Brain microvascular endothelial cell (primary cell): ENCODE measurements around the gene KIF1B.

Experiments
- DNase-seq: peaks from one replicate; pipeline ENCODE4 v3.0.0-alpha.2; 2020
- H3K27ac ChIP-seq: fragments of 250-450 bp; sonication (Bioruptor Pico); 2 replicates; pipeline ENCODE4 v1.5.1; 2020; ENCODE audit warnings: mild to moderate bottlenecking, moderate library complexity
- H3K27me3 ChIP-seq: fragments of 250-450 bp; sonication (Bioruptor Pico); replicated peaks from 2 replicates; pipeline ENCODE4 v1.5.1; 2020; ENCODE audit warnings: mild to moderate bottlenecking
- H3K36me3 ChIP-seq: fragments of 250-450 bp; sonication (Bioruptor Pico); replicated peaks from 2 replicates; pipeline ENCODE4 v1.5.1; 2020; ENCODE audit warnings: mild to moderate bottlenecking
- H3K4me3 ChIP-seq: 2 replicates; pipeline ENCODE4 v1.5.1; 2011; ENCODE audit warnings: low read depth, mild to moderate bottlenecking, control low read depth, low read length, moderate library complexity
- in situ Hi-C: cut with HindIII; loops from 2 replicates; pipeline ENCODE4 v1.10.0; 2017; ENCODE audit warnings: low sequenced_read_pairs, low pct_ligation_motif_present
- TF ChIP-seq, protein P1 (sequence below): IDR thresholded peaks from 2 replicates; pipeline ENCODE4 v1.5.1; 2011; ENCODE audit warnings: low read depth, mild to moderate bottlenecking, moderate library complexity, low read length, control low read depth, inconsistent platforms; ENCODE audit errors: missing control alignments

Gene KIF1B

DNA sequence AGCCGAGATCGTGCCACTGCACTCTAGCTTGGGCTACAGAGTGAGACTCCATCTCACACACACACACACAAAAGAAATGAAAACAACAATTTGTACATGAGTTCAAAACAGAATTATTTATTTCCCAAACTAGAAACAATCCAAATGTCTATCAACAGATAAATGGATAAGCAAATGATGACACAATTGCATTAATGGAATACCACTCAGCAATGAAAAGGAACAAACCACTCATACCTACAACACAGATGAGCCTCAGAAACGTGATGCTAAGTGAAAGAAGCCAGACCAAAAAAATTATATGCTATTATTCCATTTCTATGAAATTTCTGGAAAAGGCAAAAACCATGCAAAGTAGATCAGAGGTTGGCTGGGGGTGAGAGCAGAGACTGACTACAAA, 186.5 kb downstream of the KIF1B start:
- Histone ChIP-seq H3K36me3 (no peaks in the 10 kb centered on the region), H3K27me3 (no peaks in the 10 kb centered on the region), H3K27ac (no peak overlapping the region), H3K4me3 (no peak overlapping the region)
- TF ChIP-seq, protein P1, sequence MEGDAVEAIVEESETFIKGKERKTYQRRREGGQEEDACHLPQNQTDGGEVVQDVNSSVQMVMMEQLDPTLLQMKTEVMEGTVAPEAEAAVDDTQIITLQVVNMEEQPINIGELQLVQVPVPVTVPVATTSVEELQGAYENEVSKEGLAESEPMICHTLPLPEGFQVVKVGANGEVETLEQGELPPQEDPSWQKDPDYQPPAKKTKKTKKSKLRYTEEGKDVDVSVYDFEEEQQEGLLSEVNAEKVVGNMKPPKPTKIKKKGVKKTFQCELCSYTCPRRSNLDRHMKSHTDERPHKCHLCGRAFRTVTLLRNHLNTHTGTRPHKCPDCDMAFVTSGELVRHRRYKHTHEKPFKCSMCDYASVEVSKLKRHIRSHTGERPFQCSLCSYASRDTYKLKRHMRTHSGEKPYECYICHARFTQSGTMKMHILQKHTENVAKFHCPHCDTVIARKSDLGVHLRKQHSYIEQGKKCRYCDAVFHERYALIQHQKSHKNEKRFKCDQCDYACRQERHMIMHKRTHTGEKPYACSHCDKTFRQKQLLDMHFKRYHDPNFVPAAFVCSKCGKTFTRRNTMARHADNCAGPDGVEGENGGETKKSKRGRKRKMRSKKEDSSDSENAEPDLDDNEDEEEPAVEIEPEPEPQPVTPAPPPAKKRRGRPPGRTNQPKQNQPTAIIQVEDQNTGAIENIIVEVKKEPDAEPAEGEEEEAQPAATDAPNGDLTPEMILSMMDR = no peak
- DNase-seq = no peak
- in situ Hi-C loops = no loop called here

DNA sequence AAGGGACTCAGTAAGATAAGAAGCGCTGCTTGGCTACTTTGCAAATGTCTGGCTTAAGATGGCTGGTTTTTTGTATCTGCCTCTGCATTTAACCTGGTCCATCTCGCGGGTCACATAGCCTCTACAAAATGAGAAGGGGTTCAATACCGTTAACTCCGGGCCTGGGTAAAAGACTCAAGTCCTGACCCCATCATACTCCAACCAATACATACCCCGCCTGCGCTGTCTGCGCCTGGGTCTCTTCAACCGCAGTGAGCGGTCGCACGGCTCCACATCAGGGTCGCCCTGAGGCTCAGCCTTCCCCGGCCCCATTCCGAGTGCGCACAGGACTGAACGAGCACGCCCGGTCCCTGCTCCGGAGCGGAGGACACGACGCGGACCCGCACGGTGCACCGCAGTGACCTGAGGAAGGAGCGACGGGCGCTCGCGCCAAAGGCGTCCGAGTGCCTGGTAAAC, 187.9 kb downstream of the KIF1B start:
- in situ Hi-C loops = no loop called here
- peak overlapping the region; percentile 85 for H3K4me3 ChIP-seq
- no peak for DNase-seq
- H3K27me3 ChIP-seq = no peaks in the 10 kb centered on the region
- H3K27ac ChIP-seq = peak overlapping the region; percentile 10
- TF ChIP-seq, protein P1 = no peak
- peaks cover 3% of the 10 kb centered on the region for H3K36me3 ChIP-seq

DNA sequence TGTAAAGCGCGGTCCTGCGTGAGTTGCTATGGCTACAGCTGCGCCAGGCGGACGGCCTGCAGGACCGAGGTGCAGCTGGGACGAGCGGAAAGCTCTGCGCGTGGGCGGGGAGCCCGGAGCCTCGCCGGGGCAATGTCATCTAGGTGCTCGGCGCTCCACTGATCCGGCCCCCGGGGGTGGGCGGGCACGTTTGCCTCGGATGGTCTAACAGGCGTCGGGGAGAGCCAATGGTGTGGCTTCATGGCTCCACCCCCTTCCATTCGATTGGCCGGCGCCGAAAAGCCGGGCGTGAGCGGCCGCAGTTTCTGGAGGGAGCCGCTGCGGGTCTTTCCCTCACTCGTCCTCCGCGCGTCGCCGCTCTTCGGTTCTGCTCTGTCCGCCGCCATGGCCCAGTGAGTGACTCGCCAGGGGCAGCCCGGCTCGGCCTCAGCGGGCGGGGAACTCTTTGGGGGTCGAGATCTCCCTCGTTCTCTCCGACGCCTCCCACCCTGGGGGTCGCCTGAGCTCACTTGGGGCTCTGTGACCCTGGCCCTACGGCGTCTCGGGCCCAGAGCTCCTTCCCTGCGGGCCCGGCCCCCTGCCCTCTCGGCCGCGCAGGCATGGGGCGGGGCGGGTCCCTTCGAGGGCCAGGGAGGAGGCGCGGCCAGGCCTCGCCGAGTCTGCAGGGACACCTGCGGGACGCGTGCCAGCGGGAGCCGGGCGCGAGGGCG, 188.5 kb downstream of the KIF1B start, which contains the start of gene PGD:
Gene PGD (plus strand): TSS at position 331 of the 710 bp plus-strand sequence. CDS start 54 bp downstream, at position 385.
- TF ChIP-seq, protein P1 = no peak
- peak within 1 kb of the TSS; percentile 85 for H3K4me3 ChIP-seq
- in situ Hi-C loops = no loop called here
- peaks cover 6% of the 10 kb centered on the region for H3K36me3 ChIP-seq
- H3K27ac ChIP-seq = peak within 1 kb of the TSS; percentile 74
- H3K27me3 ChIP-seq = no peaks in the 10 kb centered on the region
- peak; percentile 99 for DNase-seq

- peak overlapping the region; percentile 74 for H3K27ac ChIP-seq
- DNase-seq = peak; percentile 42
- no peaks in the 10 kb centered on the region for H3K27me3 ChIP-seq
- peak overlapping the region; percentile 85 for H3K4me3 ChIP-seq
- in situ Hi-C loops = no loop called here
- H3K36me3 ChIP-seq = peaks cover 11% of the 10 kb centered on the region
- TF ChIP-seq, protein P1 = no peak
Observed at GRCh38 chr1:10399444-10399941, 189.1 kb downstream of the KIF1B start.

DNA sequence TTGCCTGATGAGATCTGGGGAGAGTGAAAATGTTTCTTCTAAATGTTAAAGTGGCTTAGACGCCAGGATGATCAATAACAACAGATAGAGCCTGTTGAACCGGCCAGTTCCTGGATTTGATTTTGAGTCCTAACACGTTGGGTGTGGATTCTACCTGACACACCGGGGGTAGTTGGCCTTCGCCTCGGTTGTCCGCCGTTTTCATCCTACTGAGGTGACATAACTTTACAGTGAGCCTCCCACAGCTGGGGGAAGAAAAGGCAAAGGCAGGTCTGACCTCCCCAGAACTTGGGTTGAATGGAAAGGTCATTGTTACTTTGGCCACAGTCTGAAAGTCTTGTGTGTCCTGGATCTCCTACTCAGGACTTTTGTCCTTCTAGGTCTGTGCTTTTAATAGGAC, 189.6 kb downstream of the KIF1B start:
- Histone ChIP-seq H3K36me3 (peaks cover 16% of the 10 kb centered on the region), H3K4me3 (peak overlapping the region; percentile 85), H3K27ac (peak overlapping the region; percentile 74), H3K27me3 (no peaks in the 10 kb centered on the region)
- TF ChIP-seq, protein P1 = no peak
- DNase-seq = no peak
- in situ Hi-C loops = no loop called here

DNA sequence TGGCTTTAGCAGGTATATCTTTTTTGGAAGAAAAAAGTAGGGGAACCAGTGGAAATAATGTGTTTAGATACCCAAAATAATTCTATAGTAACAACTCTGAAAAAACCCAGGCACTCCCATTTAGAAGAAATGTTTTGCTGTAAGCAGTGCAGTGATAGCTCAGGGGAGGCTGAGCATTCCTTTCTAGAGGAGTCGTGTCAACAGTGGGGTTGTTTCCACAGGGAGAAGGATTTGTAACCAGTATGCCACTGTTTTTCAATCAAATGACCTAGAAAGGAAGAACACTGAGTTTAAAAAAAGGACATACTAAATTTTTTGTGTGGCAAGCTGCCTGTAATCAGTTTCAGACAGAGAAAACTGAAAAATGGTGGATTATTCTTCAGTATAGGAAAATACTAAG, 190.9 kb downstream of the KIF1B start:
- in situ Hi-C loops = no loop called here
- H3K36me3 ChIP-seq = peaks cover 29% of the 10 kb centered on the region
- no peak overlapping the region for H3K27ac ChIP-seq
- TF ChIP-seq, protein P1 = no peak
- no peak overlapping the region for H3K4me3 ChIP-seq
- DNase-seq = no peak
- no peaks in the 10 kb centered on the region for H3K27me3 ChIP-seq
